GM21723 (cell line): ENCODE measurements around the gene PDGFA.

Experiments used
- ATAC-seq: cut with Tn5 transposase; IDR thresholded peaks from one replicate; pipeline ENCODE4 v1.9.1; 2021; ENCODE audit warnings: mild to moderate bottlenecking, moderate library complexity; ENCODE audit not compliant: unreplicated experiment

The PDGFA gene

DNA sequence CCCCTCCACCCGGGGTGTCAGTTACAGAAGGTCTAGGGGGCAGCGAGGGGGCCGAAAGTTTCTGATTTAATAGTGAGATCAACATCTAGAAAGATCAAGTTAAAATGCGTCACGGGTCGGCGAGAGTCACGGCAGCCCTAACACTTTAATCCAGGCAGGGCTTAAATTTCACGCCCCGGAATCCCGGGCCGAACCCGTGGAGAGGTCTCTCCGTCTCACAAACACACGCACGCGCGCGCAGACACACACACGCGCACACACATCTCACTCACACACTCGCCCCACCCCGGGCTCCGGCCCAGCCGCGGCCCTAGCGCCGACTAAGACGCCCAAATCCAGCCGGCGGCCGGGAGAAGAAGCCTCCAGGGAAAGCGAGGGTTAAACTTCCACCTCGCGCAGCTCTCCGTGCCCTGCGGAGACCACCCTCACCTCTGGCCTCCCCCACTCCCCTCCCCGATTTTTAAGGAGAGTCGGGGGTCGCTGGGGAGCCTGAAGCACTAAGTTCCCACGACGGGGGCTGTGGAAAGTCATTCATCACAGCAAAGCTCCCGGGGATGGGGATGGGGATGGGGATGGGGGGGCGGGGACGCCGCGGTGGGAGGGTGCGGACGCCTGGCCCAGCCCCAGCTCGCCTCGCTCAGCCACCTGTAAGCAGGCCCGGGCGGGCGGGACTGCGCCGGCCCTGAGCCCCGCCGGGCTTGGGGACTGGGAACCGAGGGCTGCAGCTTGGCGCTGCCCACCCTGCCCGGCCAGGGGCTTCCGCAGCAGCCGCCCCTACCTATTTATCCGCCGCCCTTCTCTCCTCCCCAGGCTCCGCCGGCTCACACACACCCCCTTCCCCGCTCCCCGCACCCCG, 1.6 kb downstream of the PDGFA start:
- no peak for ATAC-seq

DNA sequence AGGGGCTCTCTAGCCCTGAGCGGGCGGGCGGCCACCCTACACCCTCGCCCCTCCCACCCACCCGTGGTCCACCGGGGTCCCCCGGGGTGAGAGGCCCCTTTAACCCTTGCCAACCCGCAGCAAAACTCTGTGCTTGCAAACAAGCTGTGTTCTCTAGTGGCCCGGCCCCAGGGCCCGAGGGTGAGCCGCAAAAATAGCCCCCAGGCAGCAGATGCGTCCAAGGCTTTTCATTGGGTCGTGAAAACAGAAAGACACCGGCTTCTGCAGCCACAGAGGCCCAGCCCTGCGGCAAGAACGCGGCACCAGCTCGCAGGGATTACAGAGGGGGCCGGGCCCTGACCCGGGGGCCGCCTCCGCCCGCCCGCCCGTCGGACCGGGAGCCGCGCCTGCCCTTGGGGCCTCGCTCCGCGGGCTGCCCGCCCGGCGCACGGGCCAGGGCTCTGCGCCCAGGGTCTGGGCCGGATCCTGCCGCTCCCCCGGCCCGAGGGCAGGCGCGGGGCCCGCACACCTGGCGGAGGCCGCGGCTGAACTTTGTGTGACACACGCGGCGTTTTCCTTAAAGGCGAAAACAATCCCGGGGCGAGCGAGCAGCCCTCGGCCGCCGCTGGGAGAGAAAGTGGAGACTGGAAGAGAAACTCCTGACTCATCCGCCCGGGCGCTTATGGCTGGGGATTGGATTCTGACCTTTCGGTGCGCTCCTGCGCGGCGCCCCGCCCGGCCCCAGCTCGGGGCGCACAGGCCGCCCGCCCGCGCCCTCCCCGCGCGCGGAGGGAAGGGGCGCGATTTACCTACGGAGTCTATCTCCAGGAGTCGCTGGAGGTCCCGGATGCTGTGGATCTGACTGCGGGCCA, 2.8 kb downstream of the PDGFA start:
- ATAC-seq = no peak

DNA sequence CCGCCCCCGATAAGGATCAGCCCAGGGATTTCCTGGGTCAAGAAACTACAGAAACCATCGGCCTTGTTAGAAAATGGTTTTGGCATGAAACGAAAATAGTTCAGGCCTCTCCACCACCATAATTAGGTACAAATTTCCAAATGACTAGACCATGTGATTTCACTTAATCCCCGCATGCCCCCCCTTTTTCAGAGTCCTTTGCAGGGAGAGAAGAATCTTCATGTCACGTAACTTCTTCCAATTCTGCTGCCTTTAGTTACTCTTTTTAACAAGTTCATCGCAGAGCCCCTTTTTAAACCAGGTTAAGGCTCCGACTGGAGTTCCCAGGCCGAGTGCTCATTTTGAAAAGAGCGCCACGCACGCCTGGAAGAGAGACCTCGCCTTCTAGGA, 3.4 kb downstream of the PDGFA start:
- no peak for ATAC-seq

DNA sequence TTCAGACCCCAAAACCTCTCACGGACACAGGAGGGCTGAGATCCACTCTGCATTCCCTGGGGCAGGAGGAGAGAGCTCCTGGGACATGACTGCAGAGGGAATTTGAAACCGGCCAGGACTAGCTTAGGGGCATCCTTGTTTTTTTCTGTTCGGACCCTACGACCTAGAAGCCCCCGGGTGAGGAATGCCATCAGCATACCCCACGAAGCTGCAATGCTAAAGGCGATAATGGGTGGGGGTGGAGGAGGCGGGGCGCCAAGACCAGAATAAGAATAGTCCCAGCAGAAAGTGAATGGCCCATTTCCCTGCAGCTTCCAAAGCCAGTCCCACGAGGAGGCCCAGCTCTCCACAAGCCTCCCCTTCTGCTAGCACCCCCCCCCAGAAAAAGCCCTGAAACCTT, 4.0 kb downstream of the PDGFA start:
- ATAC-seq = no peak

DNA sequence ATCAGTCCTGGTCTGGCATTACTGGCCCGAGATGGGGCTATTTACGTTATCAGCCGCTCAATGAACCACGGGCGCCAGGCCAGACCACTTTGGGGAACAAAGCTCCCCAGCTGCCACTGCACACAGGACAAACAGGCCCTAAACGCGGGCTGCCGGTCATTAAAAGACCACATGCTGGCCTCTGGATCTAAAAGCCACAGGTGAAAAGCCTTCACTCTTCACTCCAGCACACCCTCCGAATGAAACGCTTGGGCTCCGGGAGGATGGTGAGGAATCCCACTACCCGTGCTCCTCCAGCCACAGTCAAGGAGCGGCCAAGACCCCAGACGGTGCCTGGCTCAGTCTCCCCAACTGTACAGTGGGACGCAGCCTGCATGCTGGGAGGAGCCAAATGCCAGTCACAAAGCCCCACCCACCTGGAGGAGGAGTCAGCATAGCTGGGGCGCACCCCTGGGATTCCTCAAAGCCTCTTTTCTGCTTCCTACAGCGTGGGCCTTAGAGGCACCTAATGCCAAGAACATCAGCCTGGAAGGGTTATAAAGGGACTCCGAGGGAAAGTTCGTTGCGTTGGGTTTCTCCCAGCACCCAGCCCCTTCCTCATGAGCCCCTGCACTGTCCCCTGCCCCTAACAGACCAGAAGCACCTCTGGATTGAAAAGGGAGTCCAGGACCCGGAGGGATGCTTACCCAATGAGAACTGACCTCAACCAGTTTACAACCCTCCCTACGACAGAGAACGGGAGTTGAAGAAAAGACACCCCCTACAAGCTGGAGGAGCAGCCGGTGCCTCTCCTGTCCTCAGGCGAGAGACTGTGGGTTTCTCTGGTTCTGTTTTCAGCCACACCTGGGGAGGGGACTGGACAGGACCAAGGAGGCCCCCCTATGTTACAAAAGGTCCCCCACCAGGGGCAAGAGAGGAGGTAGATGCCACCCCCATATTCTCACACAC, 4.7 kb downstream of the PDGFA start:
- no peak for ATAC-seq

DNA sequence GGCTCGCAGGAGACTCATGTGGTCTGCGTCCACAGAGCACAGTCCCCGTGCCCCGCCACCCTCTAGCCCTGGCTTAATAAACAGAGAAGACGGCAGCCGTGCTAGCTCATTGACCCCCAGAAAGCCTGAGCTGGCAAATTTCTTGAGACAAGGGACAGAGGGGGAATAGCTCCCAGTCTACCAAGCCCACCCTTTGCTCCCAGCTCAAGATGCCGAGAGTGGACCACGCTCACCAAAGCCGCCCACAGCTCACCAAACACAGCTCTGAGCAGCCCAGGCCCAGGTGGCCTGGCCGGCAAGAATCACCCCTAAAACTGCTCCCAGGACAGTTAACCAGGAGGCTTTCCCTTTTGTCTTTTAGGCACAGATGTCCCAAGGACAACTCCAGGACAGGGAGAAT, 5.4 kb downstream of the PDGFA start:
- ATAC-seq = no peak

DNA sequence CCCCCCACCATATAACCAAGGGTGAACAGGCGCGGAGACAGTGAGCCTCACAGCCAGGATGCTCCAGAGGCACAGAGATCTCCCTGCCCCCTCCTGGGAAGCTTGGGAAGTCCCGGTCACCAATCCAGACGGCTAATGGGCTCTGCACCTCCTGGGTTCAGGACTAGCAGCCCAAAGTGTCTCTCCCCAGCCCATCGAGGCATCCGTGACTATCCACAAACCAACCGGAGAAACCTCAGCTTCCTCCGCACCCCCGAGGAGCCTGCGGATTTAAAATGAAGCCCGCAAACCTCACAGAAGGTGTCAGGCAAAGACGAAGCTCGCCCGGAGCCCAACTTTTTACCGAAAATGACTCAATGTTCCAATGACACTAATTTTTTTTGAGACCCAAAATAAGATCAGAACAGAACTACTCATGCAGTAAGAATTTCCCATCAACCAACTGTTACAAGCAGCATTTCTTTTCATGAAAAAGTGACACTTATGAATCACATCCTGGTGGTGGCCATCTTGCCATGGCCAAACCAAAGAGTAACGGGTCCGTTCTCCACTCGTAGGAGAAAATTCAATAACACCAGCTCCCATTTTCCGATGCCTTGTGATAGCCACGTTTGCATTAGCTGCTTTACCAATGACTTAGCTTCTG, 6.0 kb downstream of the PDGFA start:
- no peak for ATAC-seq

DNA sequence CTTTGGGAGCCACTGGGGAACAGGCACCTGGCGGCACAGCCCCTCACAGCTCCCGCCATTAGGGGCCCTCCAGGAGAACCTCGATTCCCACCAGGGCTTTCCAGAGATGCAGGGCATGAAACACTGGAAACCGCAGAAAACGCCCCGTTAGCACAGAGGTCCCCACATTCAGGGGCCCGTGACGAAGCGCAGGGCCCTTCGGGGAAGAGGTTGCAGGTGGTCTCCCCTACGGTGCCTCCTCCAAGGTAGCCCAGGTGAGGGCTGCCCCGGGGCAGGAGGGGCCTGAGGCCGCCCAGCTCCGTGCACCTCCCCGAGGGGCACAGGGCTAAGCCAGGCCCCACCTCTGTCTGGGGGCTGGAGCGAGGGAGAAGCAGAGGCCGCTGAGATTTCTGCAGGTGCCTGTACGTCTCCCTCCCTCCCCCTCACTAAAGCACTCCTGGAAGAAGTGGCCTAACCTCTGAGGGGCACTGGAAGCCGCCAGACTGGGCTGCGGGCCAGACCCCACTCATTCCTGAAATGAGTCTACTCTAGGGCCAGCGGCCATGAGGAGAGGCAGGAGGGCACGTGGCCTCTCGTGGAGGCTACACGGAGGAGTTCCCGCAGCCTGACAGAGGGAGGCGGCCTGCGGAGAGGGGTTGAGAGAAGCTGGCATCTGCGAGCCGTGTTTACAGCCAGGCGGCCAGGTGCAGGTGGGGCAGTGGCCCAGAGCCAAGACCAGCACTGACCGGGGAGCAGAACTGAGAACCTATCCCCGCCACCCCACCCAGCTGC, 6.9 kb downstream of the PDGFA start:
- no peak for ATAC-seq

DNA sequence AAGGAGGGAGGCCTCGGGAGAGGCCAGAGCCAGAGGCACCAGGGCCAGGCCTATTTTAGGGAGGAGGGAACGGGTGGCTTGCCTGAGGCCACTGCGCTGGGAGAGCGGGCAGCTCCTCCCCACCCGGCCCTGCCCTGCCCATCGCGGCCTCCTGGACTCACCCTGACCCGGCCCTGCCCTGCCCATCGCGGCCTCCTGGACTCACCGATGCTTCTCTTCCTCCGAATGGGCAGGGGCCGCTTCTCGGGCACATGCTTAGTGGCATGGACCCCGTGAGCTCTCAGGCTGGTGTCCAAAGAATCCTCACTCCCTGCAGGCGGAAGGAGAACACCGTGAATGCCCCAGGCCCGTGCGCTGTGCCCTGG, 7.5 kb downstream of the PDGFA start:
- ATAC-seq = no peak

DNA sequence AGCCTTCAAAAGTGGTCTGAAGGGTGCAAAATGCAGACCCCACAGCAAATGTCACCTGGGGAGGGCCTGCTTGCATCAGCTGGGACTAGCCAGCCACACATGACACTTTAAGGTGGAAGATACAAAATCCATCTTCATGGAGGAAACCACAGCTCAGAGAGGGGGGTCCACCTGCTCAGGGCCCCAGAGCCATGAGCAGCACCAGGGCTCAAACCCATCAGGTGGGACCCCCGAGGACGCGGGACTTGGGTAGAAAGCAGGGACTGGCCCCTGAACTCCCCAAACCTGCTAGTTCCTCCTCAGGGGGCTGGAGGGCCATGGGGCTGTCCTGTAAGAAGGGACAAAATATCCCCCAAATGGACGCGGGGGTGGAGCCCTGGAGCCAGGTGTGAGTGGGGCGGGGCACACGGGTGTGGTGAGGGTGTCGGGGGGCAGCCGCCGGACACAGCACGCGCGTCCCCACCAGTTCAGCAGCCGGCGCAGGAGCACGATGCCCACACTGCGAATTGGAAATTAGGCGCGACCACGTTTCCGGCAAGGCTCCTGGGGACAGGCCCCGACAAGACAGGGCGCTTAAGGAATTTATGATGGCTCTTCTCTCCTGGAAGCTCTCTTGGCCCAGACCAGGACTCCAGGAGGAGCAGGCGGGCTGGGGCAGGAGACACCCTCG, 8.0 kb downstream of the PDGFA start:
- no peak for ATAC-seq

DNA sequence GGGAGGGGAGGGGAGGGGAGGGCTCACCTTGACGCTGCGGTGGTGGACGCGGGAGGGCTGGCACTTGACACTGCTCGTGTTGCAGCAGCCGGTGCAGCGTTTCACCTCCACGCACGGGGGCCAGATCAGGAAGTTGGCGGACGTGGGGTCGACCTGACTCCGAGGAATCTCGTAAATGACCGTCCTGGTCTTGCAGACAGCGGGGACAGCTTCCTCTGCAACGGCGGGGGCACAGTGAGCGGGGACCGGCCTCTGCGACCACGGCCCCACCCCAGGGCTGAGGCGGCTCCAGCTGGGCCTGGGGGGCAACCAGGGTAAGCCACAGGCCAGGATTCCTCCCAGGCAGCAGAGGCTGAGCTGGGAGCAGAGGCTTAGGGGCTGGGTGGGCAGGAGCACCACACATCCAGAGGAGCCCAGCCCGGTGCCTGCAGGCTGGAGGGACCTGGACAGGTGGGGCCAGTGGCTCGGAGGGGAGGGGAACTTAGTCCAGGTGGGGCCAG, 8.8 kb downstream of the PDGFA start:
- no peak for ATAC-seq

DNA sequence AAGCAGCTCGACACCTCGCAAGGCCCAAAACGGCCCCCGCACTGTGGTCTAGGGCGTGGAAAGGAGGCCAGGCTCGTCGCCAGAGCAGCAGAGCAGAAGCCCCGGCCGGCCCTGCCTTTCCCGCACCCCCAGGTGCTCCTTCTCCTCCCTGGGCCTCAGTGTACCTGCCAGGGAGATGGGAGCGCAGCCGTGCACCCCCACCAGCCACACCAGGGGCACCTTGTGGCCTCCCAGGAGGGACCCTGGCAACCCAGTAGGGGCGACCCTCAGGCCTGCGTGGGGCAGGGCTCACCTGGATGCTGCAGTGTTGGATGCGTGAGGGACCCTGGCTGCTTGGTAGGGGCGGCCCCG, 9.5 kb downstream of the PDGFA start:
- no peak for ATAC-seq

DNA sequence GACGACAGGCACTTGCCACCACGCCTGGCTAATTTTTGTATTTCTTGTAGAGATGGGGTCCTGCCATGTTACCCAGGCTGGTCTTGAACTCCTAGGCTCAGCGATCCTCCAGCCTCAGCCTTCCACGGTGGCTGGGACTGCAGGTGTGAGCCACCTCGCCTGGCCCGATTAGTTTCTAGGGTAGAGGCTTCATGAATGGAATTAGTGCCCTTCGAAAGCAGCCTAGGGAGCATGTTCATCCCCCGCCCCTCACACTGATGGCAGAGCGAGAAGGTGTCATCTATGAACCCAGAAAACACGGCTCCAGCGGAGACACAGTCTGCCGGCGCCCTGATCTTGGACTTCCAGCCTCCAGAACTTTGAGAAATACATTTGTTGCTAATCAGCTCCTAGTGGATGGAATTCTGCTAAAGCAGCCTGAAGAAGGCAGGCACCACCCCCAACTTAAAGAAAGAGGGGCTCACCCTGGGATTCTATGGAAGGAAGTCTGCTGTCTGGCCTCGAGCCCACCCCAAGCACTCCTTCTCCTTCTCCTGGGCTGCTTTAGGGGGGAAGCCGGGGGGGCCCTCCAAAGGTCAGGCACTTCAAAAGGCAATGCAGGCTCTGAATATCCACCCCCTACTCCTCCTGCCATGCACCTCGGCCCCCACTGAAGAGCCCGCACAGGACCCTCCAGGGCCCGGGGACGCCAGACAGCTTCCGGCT, 10.1 kb downstream of the PDGFA start:
- no peak for ATAC-seq

DNA sequence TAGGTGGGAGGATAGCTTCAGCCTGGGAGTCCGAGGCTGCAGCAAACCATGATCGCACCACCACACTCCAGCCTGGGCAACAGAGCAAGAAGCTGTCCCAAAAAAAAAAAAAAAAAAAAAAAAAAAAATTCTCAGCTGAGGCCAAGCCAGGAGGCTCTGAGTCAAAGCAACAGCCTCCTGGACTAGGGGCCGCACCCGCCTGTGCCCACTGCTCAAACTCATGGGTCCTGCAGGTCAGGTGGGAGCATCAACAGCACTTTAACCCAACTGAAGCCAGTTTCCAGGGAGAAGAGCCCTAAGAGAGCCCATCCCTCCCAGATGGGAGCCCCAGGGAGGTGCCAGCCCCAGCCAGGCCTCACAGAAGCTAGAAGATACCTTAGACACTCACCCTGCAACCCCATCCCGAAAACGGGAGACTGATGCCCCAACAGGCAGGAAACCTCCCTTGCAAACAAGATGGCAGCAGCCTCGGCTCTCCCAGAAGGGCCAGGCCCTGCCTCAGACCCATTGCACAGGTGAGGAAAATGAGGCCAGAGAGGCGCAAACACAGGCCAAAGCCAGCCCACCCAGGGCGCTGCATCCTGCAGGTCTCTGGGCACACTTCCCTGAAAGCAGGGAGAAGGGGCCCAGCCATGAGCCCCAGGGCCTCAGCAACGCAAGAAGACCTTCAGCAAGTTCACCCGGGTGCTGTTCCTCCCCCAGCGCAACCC, 11.0 kb downstream of the PDGFA start:
- ATAC-seq = no peak

DNA sequence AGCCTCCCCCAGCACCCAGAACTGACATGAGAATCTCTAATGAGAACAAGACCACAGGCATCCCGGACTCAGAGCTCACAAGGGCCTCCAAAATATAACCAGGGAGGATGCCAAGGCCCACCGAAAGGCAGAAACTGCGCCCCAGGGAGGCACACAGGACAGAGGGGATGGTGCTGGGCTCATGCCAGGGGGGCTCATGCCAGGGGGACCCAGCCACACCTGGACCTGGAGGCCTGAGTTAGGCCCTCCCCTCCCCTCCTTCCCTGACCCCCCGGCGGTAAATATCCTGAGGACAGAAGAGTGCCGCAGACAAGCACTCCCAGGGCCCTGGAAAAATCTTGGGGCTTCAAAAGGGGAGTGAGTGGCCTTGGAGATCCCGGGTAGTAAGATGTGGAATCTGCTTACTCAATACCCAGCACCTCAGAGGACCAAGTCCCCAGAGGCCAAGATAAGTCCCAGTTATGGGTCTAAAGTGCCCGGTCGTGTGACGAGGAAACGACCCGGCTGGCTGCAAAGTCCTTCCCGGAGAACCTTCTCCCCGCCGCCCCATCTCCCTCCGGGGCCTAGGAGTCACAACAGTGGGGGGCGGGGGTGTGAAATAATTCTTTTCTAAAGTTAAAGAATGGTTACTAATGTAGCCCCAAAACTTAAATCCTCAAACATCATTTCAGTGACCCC, 11.9 kb downstream of the PDGFA start:
- no peak for ATAC-seq

DNA sequence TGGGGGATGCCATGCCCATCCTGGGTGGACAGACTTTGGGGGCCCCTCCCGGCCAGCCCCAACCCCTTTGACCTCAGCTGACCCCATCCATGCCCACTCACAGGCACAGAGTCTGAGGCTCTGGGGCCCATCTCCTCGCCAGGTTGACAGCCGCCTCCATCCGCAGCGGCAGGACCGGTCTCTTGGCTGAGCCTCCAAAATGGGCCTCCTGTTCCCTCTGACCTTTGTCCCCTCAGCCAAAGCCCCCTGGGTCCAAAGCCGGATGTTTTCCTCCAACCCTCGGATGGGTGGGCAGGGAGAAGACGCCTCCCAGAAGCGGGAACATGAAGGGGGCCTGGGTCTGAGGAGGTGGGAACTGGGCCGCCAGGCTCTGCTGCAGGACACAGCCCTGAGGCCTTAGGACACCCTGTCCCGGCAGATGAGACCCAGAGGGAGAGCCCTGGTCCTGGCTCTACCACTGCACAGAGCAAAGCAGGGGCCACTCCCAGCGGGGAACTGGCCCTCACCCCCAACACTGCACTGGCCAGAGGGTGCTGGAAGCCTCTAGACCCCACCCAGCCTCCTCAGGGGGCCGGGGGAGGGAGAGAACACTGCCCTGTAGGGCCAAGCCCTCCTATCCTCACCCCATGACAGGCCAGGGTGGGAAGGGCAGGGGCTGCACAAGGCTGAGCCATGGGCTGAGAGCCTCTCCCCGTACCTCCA, 12.6 kb downstream of the PDGFA start:
- no peak for ATAC-seq

DNA sequence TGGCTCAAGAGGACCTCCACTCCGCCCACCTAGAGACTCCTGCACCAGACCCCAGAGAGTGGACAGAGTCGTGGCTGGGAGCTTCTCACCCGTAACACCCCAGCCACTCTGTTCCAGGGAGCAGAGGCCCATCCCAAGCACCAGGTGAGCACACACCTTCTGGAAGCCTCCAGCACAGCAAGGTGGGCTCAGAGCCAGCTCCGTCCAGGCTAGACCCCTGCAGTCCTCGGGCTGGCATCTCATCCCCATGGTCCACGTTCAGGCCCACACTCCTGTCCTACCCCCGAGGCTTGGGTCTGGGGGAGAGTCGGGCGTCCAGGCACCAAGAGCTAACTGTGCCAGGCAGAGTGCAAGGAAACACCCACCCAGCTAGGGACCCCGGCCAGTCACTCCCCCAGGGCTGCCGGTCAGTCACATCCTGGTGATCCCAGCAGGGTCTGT, 13.2 kb downstream of the PDGFA start:
- ATAC-seq = no peak
